Measurements from ENCODE around the gene BMPER. TPM values are rescaled to one million over a fixed set of nuclear protein-coding genes. Genes with fewer than 3 reads are reported as not detected.

The BMPER gene
- total RNA-seq, 2 donors from 2014 or later = 3.0 to 3.8 TPM

DNA sequence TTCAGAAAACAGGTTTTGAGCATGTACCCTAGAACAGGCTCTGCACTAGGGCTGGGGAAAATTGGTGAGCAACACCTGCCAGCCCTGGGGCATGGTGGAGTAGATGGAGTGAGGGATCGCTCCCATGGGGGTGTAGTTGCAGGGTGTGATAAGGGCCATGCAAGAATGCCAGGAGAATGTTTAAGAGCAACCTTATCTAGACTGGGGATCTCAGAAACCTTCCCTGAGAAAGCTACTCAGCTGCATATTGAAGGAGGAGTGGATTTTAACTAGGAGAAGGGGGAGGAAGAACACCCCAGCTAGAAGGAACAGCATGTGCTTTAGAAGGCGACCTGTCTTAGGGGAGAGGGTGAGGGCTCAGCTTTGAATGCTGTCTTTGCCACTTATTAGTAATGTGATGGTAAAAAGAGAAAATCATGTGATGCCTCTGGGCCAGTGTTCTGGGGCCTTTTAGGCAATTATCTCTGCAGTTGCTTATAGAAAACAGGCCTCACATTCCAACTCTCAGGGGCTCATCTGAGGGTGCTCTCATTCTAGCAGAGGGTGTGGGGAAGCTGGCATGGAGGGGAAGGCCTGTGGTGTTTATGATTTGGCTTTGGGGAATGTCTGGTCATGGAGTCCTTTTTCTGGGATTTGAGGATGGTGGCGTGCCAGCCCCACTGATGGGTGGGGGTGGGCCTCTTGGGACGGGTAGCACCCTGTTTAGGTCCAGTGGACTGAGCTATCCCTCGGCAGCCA is 225.4 kb downstream of the BMPER start:
- Histone ChIP-seq H3K36me3 (no peaks in the 10 kb centered on the region), H3K4me1 (no peaks in the 10 kb centered on the region), H3K4me3 (no peak overlapping the region), H3K9me3 (peaks cover 0 to 5% of the 10 kb centered on the region in 2 donors), H3K27me3 (no peaks in the 10 kb centered on the region), H3K27ac (no peak overlapping the region)
- TF ChIP-seq, protein P1, sequence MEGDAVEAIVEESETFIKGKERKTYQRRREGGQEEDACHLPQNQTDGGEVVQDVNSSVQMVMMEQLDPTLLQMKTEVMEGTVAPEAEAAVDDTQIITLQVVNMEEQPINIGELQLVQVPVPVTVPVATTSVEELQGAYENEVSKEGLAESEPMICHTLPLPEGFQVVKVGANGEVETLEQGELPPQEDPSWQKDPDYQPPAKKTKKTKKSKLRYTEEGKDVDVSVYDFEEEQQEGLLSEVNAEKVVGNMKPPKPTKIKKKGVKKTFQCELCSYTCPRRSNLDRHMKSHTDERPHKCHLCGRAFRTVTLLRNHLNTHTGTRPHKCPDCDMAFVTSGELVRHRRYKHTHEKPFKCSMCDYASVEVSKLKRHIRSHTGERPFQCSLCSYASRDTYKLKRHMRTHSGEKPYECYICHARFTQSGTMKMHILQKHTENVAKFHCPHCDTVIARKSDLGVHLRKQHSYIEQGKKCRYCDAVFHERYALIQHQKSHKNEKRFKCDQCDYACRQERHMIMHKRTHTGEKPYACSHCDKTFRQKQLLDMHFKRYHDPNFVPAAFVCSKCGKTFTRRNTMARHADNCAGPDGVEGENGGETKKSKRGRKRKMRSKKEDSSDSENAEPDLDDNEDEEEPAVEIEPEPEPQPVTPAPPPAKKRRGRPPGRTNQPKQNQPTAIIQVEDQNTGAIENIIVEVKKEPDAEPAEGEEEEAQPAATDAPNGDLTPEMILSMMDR (IDR thresholded peaks at IDR 0.05) = no peak
- no peak for DNase-seq (ENCODE audit: low spot score)

GRCh38 chr7:34131371-34131770 is 226.0 kb downstream of the BMPER start:
- no peak for DNase-seq (ENCODE audit: low spot score)
- no peaks in the 10 kb centered on the region for H3K9me3 ChIP-seq
- no peak overlapping the region for H3K27ac ChIP-seq
- TF ChIP-seq, protein P1 (IDR thresholded peaks at IDR 0.05) = no peak
- H3K27me3 ChIP-seq = no peaks in the 10 kb centered on the region
- no peaks in the 10 kb centered on the region for H3K36me3 ChIP-seq
- no peak overlapping the region for H3K4me3 ChIP-seq
- no peaks in the 10 kb centered on the region for H3K4me1 ChIP-seq

- no peak overlapping the region for H3K4me3 ChIP-seq
- H3K27ac ChIP-seq = no peak overlapping the region
- H3K4me1 ChIP-seq = no peaks in the 10 kb centered on the region
- H3K9me3 ChIP-seq = no peaks in the 10 kb centered on the region
- TF ChIP-seq, protein P1 (IDR thresholded peaks at IDR 0.05) = no peak
- H3K36me3 ChIP-seq = no peaks in the 10 kb centered on the region
- DNase-seq (ENCODE audit: low spot score) = no peak
- no peaks in the 10 kb centered on the region for H3K27me3 ChIP-seq
These were observed 228.1 kb downstream of the BMPER start for GRCh38 chr7:34133356-34133982.

DNA sequence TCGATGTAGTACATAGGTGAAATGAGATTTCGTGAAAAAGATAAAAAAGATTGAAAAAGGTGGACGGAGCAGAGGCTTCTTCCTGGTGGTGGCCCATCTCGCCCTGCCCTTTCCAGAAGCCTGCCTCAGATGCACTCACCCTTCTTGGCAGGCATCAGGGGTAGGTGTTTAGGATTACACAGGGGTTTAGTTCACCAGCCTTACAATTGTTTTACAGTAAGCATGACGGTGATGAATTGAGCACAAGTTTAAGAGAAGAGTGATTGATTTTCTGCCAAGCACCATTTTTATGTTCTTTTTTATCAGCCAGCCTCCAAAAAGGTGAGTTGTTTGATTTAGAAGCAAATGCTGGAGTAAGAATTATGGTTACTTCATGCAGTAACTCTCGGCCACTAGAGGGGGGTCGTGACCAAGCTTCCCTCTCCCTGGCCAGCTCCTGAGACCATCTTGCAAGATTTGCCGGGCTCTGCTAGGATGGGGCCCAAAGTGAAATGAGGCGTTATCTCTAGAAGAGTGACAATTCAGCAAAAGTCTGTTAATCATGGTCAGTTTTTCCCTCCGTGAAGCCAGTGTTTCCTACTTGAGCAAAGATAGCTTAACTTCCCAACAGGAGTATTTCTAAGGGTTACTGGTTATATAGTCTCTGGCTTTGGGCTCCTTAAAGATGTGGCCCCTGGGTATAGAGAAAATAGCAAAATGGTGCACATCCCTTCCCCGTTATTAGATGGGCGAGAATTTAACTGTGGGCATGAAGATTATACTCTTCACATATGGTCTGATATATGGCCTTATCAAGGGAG is 228.8 kb downstream of the BMPER start:
- peak; percentile 84 for DNase-seq (ENCODE audit: low spot score)
- H3K9me3 ChIP-seq = no peaks in the 10 kb centered on the region
- no peak overlapping the region for H3K27ac ChIP-seq
- no peak overlapping the region for H3K4me3 ChIP-seq
- no peaks in the 10 kb centered on the region for H3K4me1 ChIP-seq
- H3K27me3 ChIP-seq = no peaks in the 10 kb centered on the region
- TF ChIP-seq, protein P1 (IDR thresholded peaks at IDR 0.05) = peak; percentile 44 to 72
- H3K36me3 ChIP-seq = no peaks in the 10 kb centered on the region

DNA sequence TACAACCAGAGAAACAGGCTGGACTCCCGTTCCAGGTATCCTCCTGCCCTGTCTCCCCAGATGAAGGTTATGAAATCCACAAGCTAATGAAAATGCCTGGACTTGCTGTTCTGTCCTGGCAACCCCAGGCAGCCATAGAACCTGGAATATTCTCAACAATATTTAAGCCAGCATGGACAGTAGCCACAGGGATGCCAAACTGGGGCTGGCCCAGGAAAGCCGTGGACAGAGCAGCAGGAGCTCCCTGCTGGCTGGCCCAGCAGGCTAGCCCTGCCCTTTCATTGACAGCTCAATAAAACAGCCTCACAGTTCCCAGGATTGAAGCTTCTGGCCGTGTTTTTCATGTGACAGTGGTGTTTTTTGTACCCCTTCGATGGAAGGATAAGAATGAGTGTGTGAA is 230.6 kb downstream of the BMPER start:
- DNase-seq (ENCODE audit: low spot score) = no peak
- Histone ChIP-seq H3K36me3 (no peaks in the 10 kb centered on the region), H3K27ac (no peak overlapping the region), H3K9me3 (no peaks in the 10 kb centered on the region), H3K27me3 (no peaks in the 10 kb centered on the region), H3K4me3 (no peak overlapping the region), H3K4me1 (no peaks in the 10 kb centered on the region)
- TF ChIP-seq, protein P1 (IDR thresholded peaks at IDR 0.05) = no peak

Data from right atrium auricular region (tissue), 2 donors.